AG08396 (cell line): Measurements from ENCODE around the gene CEP43.

Experiments
- DNase-seq: peaks from one replicate; pipeline ENCODE4 v3.0.0; 2012; ENCODE audit warnings: low spot score, mixed read lengths

CEP43 gene

DNA sequence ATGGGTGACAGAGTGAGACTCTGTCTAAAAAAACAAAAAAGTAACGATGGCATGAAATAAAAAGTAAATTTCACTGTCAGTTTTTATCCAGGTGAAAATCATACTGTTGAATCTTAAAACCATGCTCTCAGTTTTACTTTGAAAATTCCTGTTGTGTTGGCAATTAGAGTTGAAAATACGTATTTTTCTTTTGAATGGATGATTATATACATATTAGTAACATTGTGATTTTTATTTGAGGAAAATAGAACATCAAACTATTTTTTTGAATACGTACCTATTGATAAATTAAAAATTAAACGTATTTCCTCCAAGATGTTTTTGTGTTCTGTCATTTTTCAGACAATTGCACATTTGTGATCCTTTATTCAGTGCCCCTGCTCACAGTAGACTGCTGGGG, 14.7 kb downstream of the CEP43 start:
- no peak for DNase-seq

- no peak for DNase-seq
These were observed 16.1 kb downstream of the CEP43 start for GRCh38 chr6:167015302-167015701.

GRCh38 chr6:167020206-167020605, 21.0 kb downstream of the CEP43 start:
- no peak for DNase-seq

GRCh38 chr6:167027308-167027707, 28.1 kb downstream of the CEP43 start:
- no peak for DNase-seq

GRCh38 chr6:167027772-167028171, 28.6 kb downstream of the CEP43 start:
- no peak for DNase-seq

DNA sequence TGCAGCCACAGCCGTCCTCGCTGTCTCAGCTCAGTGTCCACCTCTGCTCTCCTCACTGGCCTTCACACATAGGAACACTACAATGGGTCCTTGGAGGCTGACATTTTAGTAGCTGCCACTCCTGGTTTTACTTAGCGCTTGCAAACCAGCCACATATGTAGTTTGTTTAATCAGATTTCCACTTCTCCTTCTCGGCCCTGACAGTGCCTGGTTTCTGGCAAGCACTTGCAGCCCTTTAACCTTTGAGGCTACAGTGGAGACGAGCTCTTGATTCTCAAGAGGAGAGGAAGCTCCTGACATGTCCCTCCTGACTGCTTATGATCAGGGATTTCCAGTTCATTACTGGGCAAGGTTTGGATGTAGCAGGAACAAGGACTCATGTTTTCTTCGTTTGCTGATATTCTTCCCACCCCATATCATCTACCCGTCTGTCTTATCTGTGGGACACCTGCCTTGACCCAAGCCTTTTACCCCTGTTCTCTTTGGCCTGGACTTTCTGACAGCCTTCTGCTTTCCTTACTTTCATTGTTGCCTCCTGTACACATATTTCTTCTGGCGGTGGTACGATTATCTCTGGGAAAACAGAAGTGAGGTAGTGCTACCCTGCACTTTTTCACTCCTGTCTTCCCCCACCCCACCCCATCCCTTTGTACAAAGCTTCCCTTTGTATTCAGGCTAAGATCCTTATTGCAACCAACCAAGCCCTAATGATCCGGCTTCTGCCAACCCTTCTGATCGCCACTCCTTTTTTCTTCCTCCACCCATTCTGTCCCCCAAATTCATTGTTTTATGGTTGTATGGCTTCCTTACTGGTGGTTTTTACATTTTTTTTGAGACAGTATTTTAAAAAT, 31.2 kb downstream of the CEP43 start:
- DNase-seq = no peak

- no peak for DNase-seq
These were observed 32.0 kb downstream of the CEP43 start for GRCh38 chr6:167031082-167031709.

- no peak for DNase-seq
These were observed 34.9 kb downstream of the CEP43 start for GRCh38 chr6:167034056-167034455.

DNA sequence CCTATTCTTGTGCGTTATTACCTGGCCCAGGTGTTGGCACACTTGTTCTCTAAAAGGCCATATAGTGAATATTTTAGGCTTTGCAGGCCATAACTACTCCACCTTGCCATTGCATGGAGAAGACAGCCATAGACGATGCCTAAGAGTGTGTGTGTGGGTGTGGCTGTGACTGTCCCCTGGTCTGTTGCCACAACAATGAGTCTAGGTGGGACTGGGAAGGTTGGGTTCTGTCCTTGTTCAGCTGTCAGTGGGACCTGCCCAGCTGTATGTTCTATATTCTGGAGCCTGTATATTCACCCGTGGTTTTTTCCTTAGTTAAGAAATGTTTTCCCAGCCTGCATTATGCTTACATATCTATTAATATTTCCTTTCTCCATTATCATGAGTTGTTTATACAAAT, 38.6 kb downstream of the CEP43 start:
- no peak for DNase-seq

DNA sequence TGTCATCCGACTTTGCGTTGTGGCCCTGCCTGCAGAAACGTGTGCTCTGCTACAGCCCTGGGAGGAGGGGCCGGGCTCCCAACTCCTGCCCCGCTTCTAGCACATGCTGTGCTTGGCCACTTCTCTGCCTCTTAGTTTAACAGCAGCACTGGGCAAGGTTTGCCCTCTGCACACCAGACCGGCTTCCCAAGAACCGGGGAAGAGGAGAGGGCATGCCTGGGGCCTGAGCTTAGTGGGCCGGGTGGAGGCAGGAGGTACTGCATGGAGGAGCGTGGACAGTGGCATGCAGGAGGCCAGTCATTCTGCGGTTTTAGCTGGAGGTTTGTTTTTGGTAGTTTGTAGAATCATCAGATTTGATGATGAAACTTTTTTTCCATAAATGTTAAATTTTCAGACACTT, 45.5 kb downstream of the CEP43 start:
- DNase-seq = peak; percentile 20

GRCh38 chr6:167045828-167046580, 46.8 kb downstream of the CEP43 start:
- DNase-seq = no peak

GRCh38 chr6:167046861-167047495, 47.8 kb downstream of the CEP43 start:
- no peak for DNase-seq

DNA sequence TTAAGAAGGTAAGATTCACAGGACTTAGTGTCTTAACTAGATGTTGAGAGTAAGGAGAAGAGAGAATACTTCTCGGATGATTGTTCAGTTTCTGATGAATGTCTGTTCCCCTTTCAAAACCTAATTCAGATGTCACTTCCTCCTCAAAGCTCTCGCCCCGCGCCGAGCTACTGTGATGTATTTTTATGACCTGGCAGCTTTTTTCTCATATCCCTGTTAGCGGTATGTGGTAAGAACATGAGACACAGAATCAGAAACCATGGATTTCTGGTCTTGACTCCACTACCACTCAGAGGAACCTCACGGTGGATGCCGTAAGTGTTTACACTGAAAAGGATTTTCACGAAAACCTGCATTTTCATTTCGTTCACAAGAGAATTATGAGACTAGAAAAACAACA, 48.4 kb downstream of the CEP43 start:
- DNase-seq = no peak
